IPS-18c (cell line): ENCODE measurements around the gene NBEA.

Experiments
- H3K4me3 ChIP-seq: 2 replicates; pipeline ENCODE4 v1.7.0; 2013; ENCODE audit warnings: low read depth, mild to moderate bottlenecking, low read length, moderate library complexity; ENCODE audit not compliant: insufficient read depth
- H3K9me3 ChIP-seq: one replicate; pipeline ENCODE4 v1.6.1; 2013; ENCODE audit warnings: mild to moderate bottlenecking, low read length, moderate library complexity; ENCODE audit not compliant: control insufficient read depth, insufficient read depth

Gene NBEA

GRCh38 chr13:35716729-35717128, 774.7 kb downstream of the NBEA start:
- no peak overlapping the region for H3K4me3 ChIP-seq
- no peaks in the 10 kb centered on the region for H3K9me3 ChIP-seq

DNA sequence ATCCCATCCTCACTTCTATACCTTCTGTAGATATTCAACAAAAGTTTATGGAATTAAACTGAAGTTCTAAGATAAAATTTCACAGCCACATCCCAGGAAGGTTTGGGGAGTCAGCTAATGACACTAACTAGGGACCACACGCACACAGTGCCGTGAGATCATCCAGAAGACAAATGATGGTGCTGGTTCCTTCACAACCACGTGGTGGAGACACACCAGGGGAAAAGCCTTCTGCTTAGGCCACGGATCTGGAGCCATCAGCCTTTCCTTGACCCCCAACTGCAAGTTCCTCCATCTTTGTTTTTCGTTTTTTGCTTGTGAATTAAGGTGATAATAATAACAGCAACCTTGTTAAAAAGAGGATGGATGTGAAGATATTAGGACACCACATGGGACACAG, 776.0 kb downstream of the NBEA start:
- Histone ChIP-seq H3K4me3 (no peak overlapping the region), H3K9me3 (no peaks in the 10 kb centered on the region)

- no peak overlapping the region for H3K4me3 ChIP-seq
- H3K9me3 ChIP-seq: no peaks in the 10 kb centered on the region
Measured at GRCh38 chr13:35720290-35720689, 778.2 kb downstream of the NBEA start.

GRCh38 chr13:35720690-35721554, 778.9 kb downstream of the NBEA start:
- Histone ChIP-seq H3K9me3 (no peaks in the 10 kb centered on the region), H3K4me3 (no peak overlapping the region)
